H1 (cell line): Measurements from ENCODE around the gene CHP2. TPM values are rescaled to one million over a fixed set of nuclear protein-coding genes. Genes with fewer than 3 reads are reported as not detected.

Experiments
- BACH1 ChIP-seq: IDR thresholded peaks from 2 replicates; pipeline ENCODE4 v1.6.1; 2012; ENCODE audit warnings: low read length, improper control_type of control experiment
- CEBPB ChIP-seq: IDR thresholded peaks from 2 replicates; pipeline ENCODE4 v1.6.1; 2012; ENCODE audit warnings: low read depth, low read length
- CREB1 ChIP-seq: IDR thresholded peaks from 2 replicates; pipeline ENCODE4 v1.6.1; 2012; ENCODE audit warnings: inconsistent platforms
- RFX5 ChIP-seq: IDR thresholded peaks from 2 replicates; pipeline ENCODE4 v1.6.1; 2011; ENCODE audit warnings: low read depth, low read length, improper control_type of control experiment, borderline replicate concordance
- RNF2 ChIP-seq: fragments of 200-900, 300-1000 bp; sonication (generic); IDR thresholded peaks from 2 replicates; pipeline ENCODE4 v1.7.1; 2016; ENCODE audit warnings: borderline replicate concordance, low read depth, mild to moderate bottlenecking, antibody characterized with exemption, low read length; ENCODE audit not compliant: poor library complexity, severe bottlenecking; ENCODE audit errors: missing control alignments
- SIRT6 ChIP-seq: IDR thresholded peaks from one replicate; pipeline ENCODE4 v1.7.1; 2012; ENCODE audit warnings: low read length, inconsistent platforms
- TAF7 ChIP-seq: optimal IDR thresholded peaks from 2 replicates; pipeline ENCODE3; 2011; ENCODE audit warnings: low read depth, mild to moderate bottlenecking, inconsistent platforms, low read length, moderate library complexity, borderline replicate concordance
- TBP ChIP-seq: IDR thresholded peaks from 2 replicates; pipeline ENCODE4 v1.6.1; 2011; ENCODE audit warnings: low read depth, low read length, improper control_type of control experiment
- polyA plus RNA-seq, 7 experiments: library from polyadenylated mRNA; depleted of rRNA in 3 of 7; stranded (reverse) in 5 of 7; unstranded in 2 of 7; fragments of >200 nt in 5 of 7; fragments of 200-250 nt in 2 of 7; gene quantifications; 1 replicate in 5 of 7; 2 replicates in 1 of 7; 4 replicates in 1 of 7; pipeline versions ENCODE4 v1.2.1 to v1.2.3, GENCODE V29; 2011 to 2013; ENCODE audit warnings: missing spikeins in 2 of 7, mixed read lengths in 2 of 7
- total RNA-seq: library from RNA; stranded (reverse); fragmentation: NEBNext Ultra II Directional; extraction: Animal tissue kit (Norgen Biotek cat#: 25700); gene quantifications from 2 replicates; pipeline ENCODE4 v1.2.1, GENCODE V29; 2021
- TF ChIP-seq, protein P1 (sequence below): fragments of 300-600 bp; sonication (generic); IDR thresholded peaks from 2 replicates; pipeline ENCODE4 v1.7.1; 2012; ENCODE audit warnings: low read length, moderate library complexity, mild to moderate bottlenecking, inconsistent platforms; ENCODE audit not compliant: insufficient replicate concordance
- TF ChIP-seq, protein P2 (sequence below): IDR thresholded peaks from 2 replicates; pipeline ENCODE4 v1.6.1; 2012; ENCODE audit warnings: inconsistent platforms

The CHP2 gene
- total and polyA plus RNA-seq, 2 of the 8 experiments (the other 6 are each of a cell fraction or from before 2014, with no cell fraction given) = 1.3 to 1.6 TPM

DNA sequence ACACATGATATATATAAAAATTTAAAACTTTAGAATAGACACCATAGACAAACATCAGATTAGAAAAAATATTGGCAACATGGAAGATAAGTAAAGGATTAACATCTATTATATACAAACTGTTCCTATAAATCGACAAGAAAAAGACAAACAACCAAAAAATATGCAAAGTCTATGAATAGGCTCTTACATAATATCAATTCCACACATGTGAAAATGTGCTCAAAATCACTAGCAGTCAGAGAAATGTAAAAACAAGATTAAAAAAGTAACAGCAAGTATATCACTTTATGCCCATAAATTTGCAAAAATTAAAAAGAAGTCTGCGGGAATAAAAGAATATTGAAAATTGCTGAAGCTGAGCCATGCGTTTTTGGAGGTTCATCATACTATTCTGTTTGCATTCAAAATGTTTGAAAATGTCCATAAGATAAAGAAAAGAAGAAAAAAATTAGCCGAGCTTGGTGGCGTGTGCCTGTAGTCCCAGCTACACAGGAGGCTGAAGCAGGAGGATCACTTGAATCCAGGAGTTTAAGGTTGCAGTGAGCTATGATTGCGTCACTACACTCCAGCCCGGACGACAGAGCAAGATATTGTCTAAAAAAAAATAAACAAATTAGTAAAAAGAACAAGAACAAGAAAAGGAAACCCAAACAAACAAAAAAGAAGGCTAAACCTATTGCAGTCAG is 30.6 kb upstream of the CHP2 start (continued):
- TF ChIP-seq, protein P1, sequence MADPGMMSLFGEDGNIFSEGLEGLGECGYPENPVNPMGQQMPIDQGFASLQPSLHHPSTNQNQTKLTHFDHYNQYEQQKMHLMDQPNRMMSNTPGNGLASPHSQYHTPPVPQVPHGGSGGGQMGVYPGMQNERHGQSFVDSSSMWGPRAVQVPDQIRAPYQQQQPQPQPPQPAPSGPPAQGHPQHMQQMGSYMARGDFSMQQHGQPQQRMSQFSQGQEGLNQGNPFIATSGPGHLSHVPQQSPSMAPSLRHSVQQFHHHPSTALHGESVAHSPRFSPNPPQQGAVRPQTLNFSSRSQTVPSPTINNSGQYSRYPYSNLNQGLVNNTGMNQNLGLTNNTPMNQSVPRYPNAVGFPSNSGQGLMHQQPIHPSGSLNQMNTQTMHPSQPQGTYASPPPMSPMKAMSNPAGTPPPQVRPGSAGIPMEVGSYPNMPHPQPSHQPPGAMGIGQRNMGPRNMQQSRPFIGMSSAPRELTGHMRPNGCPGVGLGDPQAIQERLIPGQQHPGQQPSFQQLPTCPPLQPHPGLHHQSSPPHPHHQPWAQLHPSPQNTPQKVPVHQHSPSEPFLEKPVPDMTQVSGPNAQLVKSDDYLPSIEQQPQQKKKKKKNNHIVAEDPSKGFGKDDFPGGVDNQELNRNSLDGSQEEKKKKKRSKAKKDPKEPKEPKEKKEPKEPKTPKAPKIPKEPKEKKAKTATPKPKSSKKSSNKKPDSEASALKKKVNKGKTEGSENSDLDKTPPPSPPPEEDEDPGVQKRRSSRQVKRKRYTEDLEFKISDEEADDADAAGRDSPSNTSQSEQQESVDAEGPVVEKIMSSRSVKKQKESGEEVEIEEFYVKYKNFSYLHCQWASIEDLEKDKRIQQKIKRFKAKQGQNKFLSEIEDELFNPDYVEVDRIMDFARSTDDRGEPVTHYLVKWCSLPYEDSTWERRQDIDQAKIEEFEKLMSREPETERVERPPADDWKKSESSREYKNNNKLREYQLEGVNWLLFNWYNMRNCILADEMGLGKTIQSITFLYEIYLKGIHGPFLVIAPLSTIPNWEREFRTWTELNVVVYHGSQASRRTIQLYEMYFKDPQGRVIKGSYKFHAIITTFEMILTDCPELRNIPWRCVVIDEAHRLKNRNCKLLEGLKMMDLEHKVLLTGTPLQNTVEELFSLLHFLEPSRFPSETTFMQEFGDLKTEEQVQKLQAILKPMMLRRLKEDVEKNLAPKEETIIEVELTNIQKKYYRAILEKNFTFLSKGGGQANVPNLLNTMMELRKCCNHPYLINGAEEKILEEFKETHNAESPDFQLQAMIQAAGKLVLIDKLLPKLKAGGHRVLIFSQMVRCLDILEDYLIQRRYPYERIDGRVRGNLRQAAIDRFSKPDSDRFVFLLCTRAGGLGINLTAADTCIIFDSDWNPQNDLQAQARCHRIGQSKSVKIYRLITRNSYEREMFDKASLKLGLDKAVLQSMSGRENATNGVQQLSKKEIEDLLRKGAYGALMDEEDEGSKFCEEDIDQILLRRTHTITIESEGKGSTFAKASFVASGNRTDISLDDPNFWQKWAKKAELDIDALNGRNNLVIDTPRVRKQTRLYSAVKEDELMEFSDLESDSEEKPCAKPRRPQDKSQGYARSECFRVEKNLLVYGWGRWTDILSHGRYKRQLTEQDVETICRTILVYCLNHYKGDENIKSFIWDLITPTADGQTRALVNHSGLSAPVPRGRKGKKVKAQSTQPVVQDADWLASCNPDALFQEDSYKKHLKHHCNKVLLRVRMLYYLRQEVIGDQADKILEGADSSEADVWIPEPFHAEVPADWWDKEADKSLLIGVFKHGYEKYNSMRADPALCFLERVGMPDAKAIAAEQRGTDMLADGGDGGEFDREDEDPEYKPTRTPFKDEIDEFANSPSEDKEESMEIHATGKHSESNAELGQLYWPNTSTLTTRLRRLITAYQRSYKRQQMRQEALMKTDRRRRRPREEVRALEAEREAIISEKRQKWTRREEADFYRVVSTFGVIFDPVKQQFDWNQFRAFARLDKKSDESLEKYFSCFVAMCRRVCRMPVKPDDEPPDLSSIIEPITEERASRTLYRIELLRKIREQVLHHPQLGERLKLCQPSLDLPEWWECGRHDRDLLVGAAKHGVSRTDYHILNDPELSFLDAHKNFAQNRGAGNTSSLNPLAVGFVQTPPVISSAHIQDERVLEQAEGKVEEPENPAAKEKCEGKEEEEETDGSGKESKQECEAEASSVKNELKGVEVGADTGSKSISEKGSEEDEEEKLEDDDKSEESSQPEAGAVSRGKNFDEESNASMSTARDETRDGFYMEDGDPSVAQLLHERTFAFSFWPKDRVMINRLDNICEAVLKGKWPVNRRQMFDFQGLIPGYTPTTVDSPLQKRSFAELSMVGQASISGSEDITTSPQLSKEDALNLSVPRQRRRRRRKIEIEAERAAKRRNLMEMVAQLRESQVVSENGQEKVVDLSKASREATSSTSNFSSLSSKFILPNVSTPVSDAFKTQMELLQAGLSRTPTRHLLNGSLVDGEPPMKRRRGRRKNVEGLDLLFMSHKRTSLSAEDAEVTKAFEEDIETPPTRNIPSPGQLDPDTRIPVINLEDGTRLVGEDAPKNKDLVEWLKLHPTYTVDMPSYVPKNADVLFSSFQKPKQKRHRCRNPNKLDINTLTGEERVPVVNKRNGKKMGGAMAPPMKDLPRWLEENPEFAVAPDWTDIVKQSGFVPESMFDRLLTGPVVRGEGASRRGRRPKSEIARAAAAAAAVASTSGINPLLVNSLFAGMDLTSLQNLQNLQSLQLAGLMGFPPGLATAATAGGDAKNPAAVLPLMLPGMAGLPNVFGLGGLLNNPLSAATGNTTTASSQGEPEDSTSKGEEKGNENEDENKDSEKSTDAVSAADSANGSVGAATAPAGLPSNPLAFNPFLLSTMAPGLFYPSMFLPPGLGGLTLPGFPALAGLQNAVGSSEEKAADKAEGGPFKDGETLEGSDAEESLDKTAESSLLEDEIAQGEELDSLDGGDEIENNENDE = no peak
- TF ChIP-seq SIRT6 (no peak), CREB1 (no peak), RFX5 (no peak), TBP (no peak), CEBPB (no peak), TAF7 (no peak), BACH1 (no peak), RNF2 (no peak)
- TF ChIP-seq, protein P2, sequence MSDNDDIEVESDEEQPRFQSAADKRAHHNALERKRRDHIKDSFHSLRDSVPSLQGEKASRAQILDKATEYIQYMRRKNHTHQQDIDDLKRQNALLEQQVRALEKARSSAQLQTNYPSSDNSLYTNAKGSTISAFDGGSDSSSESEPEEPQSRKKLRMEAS = no peak
- TF ChIP-seq, all 59 proteins: peak for 0
